GM21619 (cell line): ENCODE results near the gene MED23.
A peak's percentile ranks its signal among the peaks of the same experiment; 100 is the strongest.

ENCODE experiments used
- ATAC-seq: cut with Tn5 transposase; IDR thresholded peaks from one replicate; pipeline ENCODE4 v1.9.1; 2021; ENCODE audit not compliant: unreplicated experiment

MED23 gene

GRCh38 chr6:131627724-131628682 is at the start of gene MED23:
MED23 (minus strand) TSS chr6:131628242; CDS start chr6:131628049, 193 bp downstream.
- peak; percentile 97 for ATAC-seq

GRCh38 chr6:131673184-131673583 is 45.1 kb upstream of the MED23 start:
- ATAC-seq: no peak

- ATAC-seq: no peak
Measured at GRCh38 chr6:131669891-131670290, 41.8 kb upstream of the MED23 start.

GRCh38 chr6:131663578-131664165 is 35.6 kb upstream of the MED23 start:
- no peak for ATAC-seq

- ATAC-seq: no peak
Measured at GRCh38 chr6:131660195-131660594, 32.2 kb upstream of the MED23 start.

- no peak for ATAC-seq
Measured at GRCh38 chr6:131658287-131658686, 30.2 kb upstream of the MED23 start.

GRCh38 chr6:131657630-131658111 is 29.6 kb upstream of the MED23 start:
- no peak for ATAC-seq

- no peak for ATAC-seq
Measured at GRCh38 chr6:131657222-131657621, 29.2 kb upstream of the MED23 start.

- ATAC-seq: no peak
Measured at GRCh38 chr6:131656667-131657066, 28.6 kb upstream of the MED23 start.

- ATAC-seq: no peak
Measured at GRCh38 chr6:131655951-131656350, 27.9 kb upstream of the MED23 start.

GRCh38 chr6:131655387-131655786 is 27.3 kb upstream of the MED23 start:
- ATAC-seq: no peak

- no peak for ATAC-seq
Measured at GRCh38 chr6:131654326-131654725, 26.3 kb upstream of the MED23 start.

GRCh38 chr6:131652472-131652871 is 24.4 kb upstream of the MED23 start:
- ATAC-seq: no peak

- ATAC-seq: no peak
Measured at GRCh38 chr6:131651782-131652181, 23.7 kb upstream of the MED23 start.

GRCh38 chr6:131646249-131646670 is 18.2 kb upstream of the MED23 start:
- no peak for ATAC-seq

- ATAC-seq: no peak
Measured at GRCh38 chr6:131645846-131646245, 17.8 kb upstream of the MED23 start.

GRCh38 chr6:131644921-131645320 is 16.9 kb upstream of the MED23 start:
- no peak for ATAC-seq

- no peak for ATAC-seq
Measured at GRCh38 chr6:131643855-131644460, 15.9 kb upstream of the MED23 start.

GRCh38 chr6:131642987-131643611 is 15.1 kb upstream of the MED23 start:
- ATAC-seq: no peak

GRCh38 chr6:131642565-131642964 is 14.5 kb upstream of the MED23 start:
- no peak for ATAC-seq

- no peak for ATAC-seq
Measured at GRCh38 chr6:131641554-131641953, 13.5 kb upstream of the MED23 start.
